Measurements from ENCODE around the gene ANKRD13B.
"Not testable (repeated sequence)": the region's sequence is repeated elsewhere in the genome, so short reads cannot be mapped to it uniquely, and the experiment has no call there.

DNA sequence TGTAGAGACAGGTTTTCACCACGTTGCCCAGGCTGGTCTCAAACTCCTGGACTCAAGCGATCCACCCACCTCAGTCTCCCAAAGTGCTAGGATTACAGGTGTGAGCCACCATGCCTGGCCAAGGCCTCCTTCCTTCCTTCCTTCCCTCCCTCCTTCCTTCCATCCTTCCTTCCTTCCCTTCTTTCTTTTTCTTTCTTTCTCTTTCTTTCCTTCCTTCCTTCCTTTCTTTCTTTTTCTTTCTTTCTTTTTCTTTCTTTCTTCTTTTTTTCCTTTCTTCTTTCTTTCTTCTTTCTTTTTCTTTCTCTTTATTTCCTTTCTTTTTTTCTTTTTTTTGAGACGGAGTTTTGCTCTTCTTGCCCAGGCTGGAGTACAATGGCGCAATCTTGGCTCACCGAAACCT lies 34.8 kb upstream of the ANKRD13B start:
- TF ChIP-seq, protein P1, sequence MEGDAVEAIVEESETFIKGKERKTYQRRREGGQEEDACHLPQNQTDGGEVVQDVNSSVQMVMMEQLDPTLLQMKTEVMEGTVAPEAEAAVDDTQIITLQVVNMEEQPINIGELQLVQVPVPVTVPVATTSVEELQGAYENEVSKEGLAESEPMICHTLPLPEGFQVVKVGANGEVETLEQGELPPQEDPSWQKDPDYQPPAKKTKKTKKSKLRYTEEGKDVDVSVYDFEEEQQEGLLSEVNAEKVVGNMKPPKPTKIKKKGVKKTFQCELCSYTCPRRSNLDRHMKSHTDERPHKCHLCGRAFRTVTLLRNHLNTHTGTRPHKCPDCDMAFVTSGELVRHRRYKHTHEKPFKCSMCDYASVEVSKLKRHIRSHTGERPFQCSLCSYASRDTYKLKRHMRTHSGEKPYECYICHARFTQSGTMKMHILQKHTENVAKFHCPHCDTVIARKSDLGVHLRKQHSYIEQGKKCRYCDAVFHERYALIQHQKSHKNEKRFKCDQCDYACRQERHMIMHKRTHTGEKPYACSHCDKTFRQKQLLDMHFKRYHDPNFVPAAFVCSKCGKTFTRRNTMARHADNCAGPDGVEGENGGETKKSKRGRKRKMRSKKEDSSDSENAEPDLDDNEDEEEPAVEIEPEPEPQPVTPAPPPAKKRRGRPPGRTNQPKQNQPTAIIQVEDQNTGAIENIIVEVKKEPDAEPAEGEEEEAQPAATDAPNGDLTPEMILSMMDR (IDR thresholded peaks at IDR 0.05) = not testable (repeated sequence)
- not testable (repeated sequence) for TF ChIP-seq POLR2AphosphoS5 (IDR thresholded peaks at IDR 0.05)

Measured in breast epithelium (tissue), 3 donors.